ENCODE data around the gene APRT.

DNA sequence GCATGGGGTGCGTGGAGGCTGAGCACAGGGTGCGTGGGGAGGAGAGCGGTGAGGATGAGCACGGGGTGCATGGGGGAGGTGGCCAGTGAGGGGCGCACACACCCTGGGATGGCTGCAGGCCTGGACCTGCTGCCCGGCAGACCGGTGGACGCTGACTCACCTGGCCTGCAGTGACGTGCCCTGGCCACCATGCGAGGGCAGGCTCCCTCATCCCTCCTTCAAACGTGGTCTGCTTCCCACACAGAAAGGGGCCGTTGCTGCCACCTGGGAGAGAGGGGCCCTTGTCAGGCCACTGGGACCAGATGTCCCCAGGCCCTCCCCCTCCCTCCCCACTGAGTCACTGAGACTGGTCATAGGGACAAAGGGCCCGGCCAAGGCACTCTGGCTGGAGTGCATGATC lies 20.1 kb upstream of the APRT start:
- TF ChIP-seq POLR2AphosphoS5 (IDR thresholded peaks at IDR 0.05; ENCODE audit: low read depth, low read length), result no peak
- TF ChIP-seq POLR2A (IDR thresholded peaks at IDR 0.05; ENCODE audit: low read depth, low read length), result no peak
